ENCODE results near the gene SPATA1. TPM values are rescaled to one million over a fixed set of nuclear protein-coding genes. Genes with fewer than 3 reads are reported as not detected.

The SPATA1 gene
- total RNA-seq = 0.37 and 1.1 TPM in 2 replicates

GRCh38 chr1:84506002-84506728 lies at the start of gene SPATA1, which contains the start of gene GNG5:
SPATA1 (plus strand) TSS chr1:84506386; CDS start chr1:84516360, 9,974 bp downstream.
GNG5 (minus strand) TSS chr1:84506581; CDS start chr1:84506091, 490 bp downstream.

GRCh38 chr1:84478876-84479868 lies 27.0 kb upstream of the SPATA1 start, which contains the start of gene RPF1:
RPF1 (plus strand) TSS chr1:84479266; CDS start chr1:84479282, 16 bp downstream.

DNA sequence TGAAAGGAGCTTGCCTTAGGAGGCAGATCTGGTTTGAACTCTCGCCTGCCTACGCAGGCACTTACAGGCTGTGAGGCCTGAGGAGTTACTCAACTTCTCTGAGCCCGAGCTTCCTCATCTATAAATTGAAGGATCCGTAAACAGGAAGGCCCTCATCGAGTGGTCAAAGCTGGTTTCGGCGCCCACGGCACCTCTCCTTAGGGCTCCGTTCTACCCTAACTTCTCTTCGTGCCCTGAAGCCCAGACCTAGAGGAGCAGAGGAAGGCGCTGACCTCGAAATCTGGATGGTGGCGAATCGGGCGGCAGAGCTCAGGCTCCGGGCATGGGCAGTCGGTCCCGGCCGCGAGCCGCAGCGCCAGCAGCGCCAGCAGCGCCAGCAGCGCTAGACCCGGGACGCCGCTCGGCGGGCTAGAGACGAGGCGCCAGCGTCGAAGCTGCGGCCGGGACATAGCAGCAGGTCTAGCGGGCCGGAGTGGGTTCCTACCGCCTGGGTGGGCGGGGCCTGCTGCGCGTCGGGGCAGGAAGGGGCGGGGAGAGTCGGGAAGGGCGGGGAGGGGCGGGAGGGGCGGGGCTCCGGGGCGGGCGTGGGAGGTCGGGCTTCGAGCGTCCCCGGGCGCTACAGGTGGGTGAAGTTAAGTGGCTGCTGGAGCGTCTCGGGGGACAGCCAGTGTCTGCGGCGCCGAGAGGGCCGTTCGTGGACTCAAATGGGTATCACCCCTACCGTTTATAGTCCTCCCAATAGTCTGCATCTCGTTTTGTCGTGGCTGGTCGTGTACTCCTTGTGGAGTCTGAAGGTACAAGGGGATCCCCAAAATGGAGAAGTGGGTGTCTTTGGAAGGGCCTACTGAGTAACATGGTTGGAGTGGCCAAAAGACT lies 68.0 kb downstream of the SPATA1 start, which contains the start of gene CTBS:
Gene CTBS (minus strand): TSS at position 474 of the 876 bp plus-strand sequence. CDS start 25 bp downstream, at position 449.

Other genes starting within 250 kb of the SPATA1 start
- 0.25 and 0.77 TPM in 2 replicates for gene SAMD13, start 204.7 kb upstream of the SPATA1 start, total RNA-seq
- not detected in 2 replicates for gene DNASE2B, start 107.9 kb upstream of the SPATA1 start, total RNA-seq
- 32.7 and 44.7 TPM in 2 replicates for gene RPF1, start 27.1 kb upstream of the SPATA1 start, total RNA-seq
- 11.4 and 15.4 TPM in 2 replicates for gene GNG5, start 195 bp downstream of the SPATA1 start, total RNA-seq
- 11.6 and 16.4 TPM in 2 replicates for gene CTBS, start 68.1 kb downstream of the SPATA1 start, total RNA-seq
- gene SSX2IP, start 184.1 kb downstream of the SPATA1 start, total RNA-seq = 58.5 and 83.6 TPM in 2 replicates

All from uterine smooth muscle cell (primary cell).